Neural cell (in vitro differentiated cells): ENCODE data around the gene FYN. TPM values are rescaled to one million over a fixed set of nuclear protein-coding genes. Genes with fewer than 3 reads are reported as not detected.

Experiments
- H2AFZ ChIP-seq: fragments of 200-600, 300-800 bp; sonication (generic), shearing (Covaris generic); 2 replicates; pipeline ENCODE4 v1.6.0; 2014; ENCODE audit warnings: low read depth, mild to moderate bottlenecking, antibody characterized with exemption, low read length, moderate library complexity
- H3F3A ChIP-seq: fragments of 200-600 bp; shearing (Covaris generic); 2 replicates; pipeline ENCODE4 v1.6.1; 2016; ENCODE audit warnings: mild to moderate bottlenecking, moderate library complexity, mixed read lengths, antibody characterized with exemption, low read length; ENCODE audit not compliant: insufficient read depth, poor library complexity, severe bottlenecking
- H3K27ac ChIP-seq: fragments of 200-600, 300-800 bp; sonication (generic), shearing (Covaris generic); 2 replicates; pipeline ENCODE4 v1.5.1; 2014; ENCODE audit warnings: mild to moderate bottlenecking, low read length, moderate library complexity
- H3K27me3 ChIP-seq: fragments of 300-800, 200-600 bp; sonication (generic), shearing (Covaris generic); 2 replicates; pipeline ENCODE4 v1.6.0; 2014; ENCODE audit warnings: mild to moderate bottlenecking, low read depth, low read length, moderate library complexity; ENCODE audit not compliant: insufficient read depth
- H3K36me3 ChIP-seq: fragments of 300-800, 200-600 bp; sonication (generic), shearing (Covaris generic); 2 replicates; pipeline ENCODE4 v1.5.1; 2014; ENCODE audit warnings: mild to moderate bottlenecking, antibody characterized with exemption, low read length, moderate library complexity; ENCODE audit not compliant: insufficient read depth
- H3K4me2 ChIP-seq: fragments of 300-800, 200-600 bp; sonication (generic), shearing (Covaris generic); 2 replicates; pipeline ENCODE4 v1.6.0; 2014; ENCODE audit warnings: mild to moderate bottlenecking, low read length
- H3K4me3 ChIP-seq: fragments of 300-800, 200-600 bp; sonication (generic), shearing (Covaris generic); 2 replicates; pipeline ENCODE4 v1.5.1; 2014; ENCODE audit warnings: mild to moderate bottlenecking, low read length, moderate library complexity
- H3K79me2 ChIP-seq: fragments of 200-600 bp; shearing (Covaris generic); replicated peaks from 2 replicates; pipeline ENCODE4 v1.6.0; 2014; ENCODE audit warnings: mild to moderate bottlenecking, low read length, moderate library complexity; ENCODE audit not compliant: insufficient read depth
- H3K9ac ChIP-seq: fragments of 300-800, 200-600 bp; sonication (generic), shearing (Covaris generic); 2 replicates; pipeline ENCODE4 v1.6.1; 2016; ENCODE audit warnings: mild to moderate bottlenecking, low read length, mixed read lengths
- H3K9me2 ChIP-seq: fragments of 200-600 bp; shearing (Covaris generic); 2 replicates; pipeline ENCODE4 v1.6.1; 2016; ENCODE audit warnings: mild to moderate bottlenecking, low read length, mixed read lengths; ENCODE audit not compliant: insufficient read depth
- H3K9me3 ChIP-seq: fragments of 200-600, 300-800 bp; sonication (generic), shearing (Covaris generic); 2 replicates; pipeline ENCODE4 v1.6.1; 2016; ENCODE audit warnings: mild to moderate bottlenecking, mixed run types, low read length, moderate library complexity, mixed read lengths
- H4K20me1 ChIP-seq: fragments of 200-600 bp; shearing (Covaris generic); 2 replicates; pipeline ENCODE4 v1.6.1; 2016; ENCODE audit warnings: mild to moderate bottlenecking, mixed run types; ENCODE audit not compliant: insufficient read depth
- CTCF ChIP-seq: fragments of 450-650 bp; IDR thresholded peaks from 2 replicates; pipeline ENCODE4 v1.5.1; 2014; ENCODE audit warnings: antibody characterized with exemption, mild to moderate bottlenecking, moderate library complexity; ENCODE audit not compliant: poor library complexity, severe bottlenecking
- EP300 ChIP-seq: fragments of 450-650 bp; conservative IDR thresholded peaks from 2 replicates; pipeline ENCODE4 v1.6.1; 2014; ENCODE audit warnings: antibody characterized with exemption, mild to moderate bottlenecking, moderate library complexity; ENCODE audit not compliant: poor library complexity, severe bottlenecking
- EZH2 ChIP-seq: fragments of 200-600, 300-800 bp; shearing (Covaris generic), sonication (generic); IDR thresholded peaks from 2 replicates; pipeline ENCODE4 v1.6.1; 2014; ENCODE audit warnings: antibody characterized with exemption, low read length, borderline replicate concordance, mild to moderate bottlenecking; ENCODE audit not compliant: insufficient read depth, poor library complexity, severe bottlenecking
- MXI1 ChIP-seq: fragments of 450-650 bp; conservative IDR thresholded peaks from 2 replicates; pipeline ENCODE4 v1.6.1; 2014; ENCODE audit warnings: antibody characterized with exemption, mild to moderate bottlenecking; ENCODE audit not compliant: poor library complexity, severe bottlenecking
- POLR2AphosphoS5 ChIP-seq: IDR thresholded peaks from 2 replicates; pipeline ENCODE4 v1.6.1; 2012
- RAD21 ChIP-seq: fragments of 450-650 bp; conservative IDR thresholded peaks from 2 replicates; pipeline ENCODE4 v1.6.1; 2014; ENCODE audit warnings: antibody characterized with exemption, mild to moderate bottlenecking, moderate library complexity
- REST ChIP-seq: IDR thresholded peaks from 2 replicates; pipeline ENCODE4 v1.6.1; 2012; ENCODE audit warnings: borderline replicate concordance
- SMC3 ChIP-seq: fragments of 450-650 bp; conservative IDR thresholded peaks from 2 replicates; pipeline ENCODE4 v1.6.1; 2014; ENCODE audit warnings: antibody characterized with exemption, mild to moderate bottlenecking, moderate library complexity; ENCODE audit not compliant: poor library complexity
- TAF1 ChIP-seq: IDR thresholded peaks from 2 replicates; pipeline ENCODE4 v1.6.1; 2012; ENCODE audit warnings: low read depth
- polyA plus RNA-seq: library from polyadenylated mRNA; depleted of rRNA; stranded (reverse); fragments of >200 nt; gene quantifications from 2 replicates; pipeline ENCODE4 v1.2.3, GENCODE V29; 2014

Gene FYN
- polyA plus RNA-seq, 1 donor from 2014 or later = 277 TPM

- TF ChIP-seq EZH2 (no peak), SMC3 (no peak), RAD21 (no peak), TAF1 (no peak), POLR2AphosphoS5 (no peak)
- H3K36me3 ChIP-seq = peaks cover 4% of the 10 kb centered on the region
- no peaks in the 10 kb centered on the region for H3K9me3 ChIP-seq
- H2AFZ ChIP-seq = no peak overlapping the region
- no peaks in the 10 kb centered on the region for H3K9me2 ChIP-seq
- no peak overlapping the region for H3K27ac ChIP-seq
- no peaks in the 10 kb centered on the region for H3K27me3 ChIP-seq
- no peaks in the 10 kb centered on the region for H3F3A ChIP-seq
- no peak overlapping the region for H3K9ac ChIP-seq
- H3K4me3 ChIP-seq = no peak overlapping the region
- no peaks in the 10 kb centered on the region for H3K79me2 ChIP-seq
- no peak overlapping the region for H3K4me2 ChIP-seq
- no peaks in the 10 kb centered on the region for H4K20me1 ChIP-seq
Measured at GRCh38 chr6:111677249-111677990, 195.8 kb downstream of the FYN start.

- TF ChIP-seq EP300 = no peak
- TF ChIP-seq EZH2 = no peak
- no peak for TF ChIP-seq CTCF
- TF ChIP-seq POLR2AphosphoS5 = no peak
- H3K4me2 ChIP-seq = no peak overlapping the region
- no peaks in the 10 kb centered on the region for H3K27me3 ChIP-seq
- H3K4me3 ChIP-seq = no peak overlapping the region
- H3K9ac ChIP-seq = no peak overlapping the region
- H2AFZ ChIP-seq = no peak overlapping the region
- H3K9me3 ChIP-seq = no peaks in the 10 kb centered on the region
- H3K79me2 ChIP-seq = no peaks in the 10 kb centered on the region
- no peak overlapping the region for H3K27ac ChIP-seq
- H3K9me2 ChIP-seq = no peaks in the 10 kb centered on the region
- H3K36me3 ChIP-seq = peaks cover 4% of the 10 kb centered on the region
- no peaks in the 10 kb centered on the region for H4K20me1 ChIP-seq
- no peaks in the 10 kb centered on the region for H3F3A ChIP-seq
Measured at GRCh38 chr6:111676383-111676782, 196.9 kb downstream of the FYN start.

GRCh38 chr6:111674883-111675282, 198.4 kb downstream of the FYN start:
- Histone ChIP-seq H4K20me1 (no peaks in the 10 kb centered on the region), H3K4me3 (no peak overlapping the region), H3K79me2 (no peaks in the 10 kb centered on the region), H3K27me3 (no peaks in the 10 kb centered on the region), H2AFZ (no peak overlapping the region), H3K9ac (no peak overlapping the region), H3K36me3 (peaks cover 4% of the 10 kb centered on the region), H3K9me3 (no peaks in the 10 kb centered on the region), H3K4me2 (no peak overlapping the region), H3K9me2 (no peaks in the 10 kb centered on the region), H3K27ac (no peak overlapping the region), H3F3A (no peaks in the 10 kb centered on the region)
- TF ChIP-seq POLR2AphosphoS5 (no peak), CTCF (no peak), EP300 (no peak), RAD21 (no peak), REST (no peak), EZH2 (no peak), SMC3 (no peak), MXI1 (no peak), TAF1 (no peak)
